RPMI7951 (cell line): Measurements from ENCODE around the gene SHISA9. TPM values are rescaled to one million over a fixed set of nuclear protein-coding genes. Genes with fewer than 3 reads are reported as not detected.

ENCODE experiments used
- DNase-seq: peaks from one replicate; pipeline ENCODE4 v3.0.0-alpha.2; 2012; ENCODE audit warnings: low read depth
- total RNA-seq: library from RNA; depleted of rRNA; stranded (reverse); fragments of >200 nt; shearing (Covaris generic); gene quantifications from 2 replicates; pipeline ENCODE4 v1.2.3, GENCODE V29; 2014

The SHISA9 gene
- total RNA-seq, 1 experiment from 2014 or later, result 0.12 TPM

DNA sequence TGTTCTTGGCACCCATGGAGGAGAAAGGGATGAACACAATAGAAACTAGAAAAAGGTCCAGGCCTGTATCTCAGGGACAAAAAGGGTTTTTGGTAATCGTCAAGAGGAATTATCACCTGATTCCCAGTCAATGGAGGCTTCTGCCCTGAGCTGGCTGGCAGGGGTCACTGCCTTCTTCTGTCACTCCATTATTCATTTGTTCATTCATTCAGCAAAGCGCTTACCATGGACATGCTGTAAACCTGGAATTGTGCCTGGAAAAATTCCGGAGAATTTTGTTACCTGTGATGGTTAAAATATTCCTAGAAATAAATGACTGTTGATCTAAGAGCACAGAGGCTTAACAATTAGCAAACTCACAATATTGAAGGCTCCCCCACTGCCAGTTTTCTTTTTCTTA is 212.3 kb downstream of the SHISA9 start:
- DNase-seq, result no peak

DNA sequence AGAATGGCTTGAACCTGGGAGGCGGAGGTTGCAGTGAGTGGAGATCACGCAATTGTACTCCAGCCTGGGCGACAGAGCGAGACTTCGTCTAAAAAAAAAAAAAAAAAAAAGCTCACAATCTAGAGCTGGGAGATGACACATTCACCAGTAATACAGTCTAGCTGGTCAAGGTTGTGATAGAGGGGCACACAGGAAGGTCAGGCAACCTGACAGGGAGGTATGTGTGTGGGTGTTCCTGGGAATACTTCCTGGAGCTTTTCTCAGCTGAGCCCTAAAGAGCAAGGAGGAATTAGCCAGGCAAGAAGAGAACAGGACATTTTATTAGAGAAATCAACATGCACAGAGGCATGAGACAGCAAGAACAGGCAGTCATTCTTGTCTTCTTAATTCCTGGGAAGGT is 216.7 kb downstream of the SHISA9 start:
- DNase-seq, result no peak

DNA sequence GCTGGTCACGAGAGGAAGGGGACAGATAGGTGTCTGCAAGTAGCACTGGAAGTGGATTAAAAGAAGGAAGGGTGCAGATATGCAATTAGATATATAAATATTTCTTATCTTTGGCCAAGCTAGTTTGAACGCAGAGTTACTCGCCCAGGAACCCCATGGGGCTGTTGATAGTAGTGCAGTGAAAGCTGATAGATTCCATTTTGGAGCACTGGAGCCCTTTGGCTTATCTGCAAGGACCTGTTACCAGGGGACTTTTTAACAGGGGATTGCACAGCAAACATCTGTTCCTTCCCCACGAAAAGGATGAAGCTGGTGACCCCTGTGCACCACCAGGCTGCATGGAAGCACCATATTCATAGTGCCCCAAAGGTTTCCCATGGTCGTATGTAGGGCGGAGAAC is 218.7 kb downstream of the SHISA9 start:
- DNase-seq, result no peak

DNA sequence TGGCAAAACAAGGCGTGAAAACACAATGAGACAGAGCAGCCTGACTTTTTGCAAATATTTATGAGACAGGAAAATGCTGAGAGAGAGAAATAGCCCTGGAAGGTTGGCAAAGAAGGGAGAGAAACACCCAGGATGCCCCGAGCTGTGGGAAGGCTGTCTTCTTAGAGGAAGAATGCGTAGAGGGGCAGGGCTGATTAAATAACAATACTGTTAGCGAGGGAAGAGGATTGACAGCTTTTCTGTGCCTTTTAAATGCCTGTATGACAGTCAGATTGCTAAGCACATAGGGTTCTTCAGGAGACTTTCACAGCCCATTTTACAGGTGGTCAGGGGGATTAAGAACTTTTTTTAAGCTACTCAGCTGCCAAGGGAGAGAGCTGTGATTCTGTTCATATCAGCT is 219.2 kb downstream of the SHISA9 start:
- no peak for DNase-seq

DNA sequence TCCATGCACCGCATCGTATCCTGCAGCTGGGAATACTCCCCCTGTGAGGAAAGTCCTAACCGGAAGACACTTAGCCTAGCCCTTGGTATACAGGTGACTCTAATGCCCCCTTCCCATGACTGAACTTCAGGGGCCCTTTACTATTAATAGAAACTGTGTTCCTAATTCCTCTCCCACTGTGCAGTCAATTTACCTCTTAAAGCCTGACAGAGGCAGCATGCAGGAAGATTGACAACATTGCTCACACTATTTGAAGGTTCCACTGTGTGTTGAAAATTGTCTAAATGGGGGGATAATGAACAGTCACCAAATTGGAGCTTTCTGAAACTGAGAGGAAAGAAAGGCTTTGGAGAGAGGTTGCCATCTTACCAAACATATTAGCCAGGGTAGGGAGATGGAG is 222.6 kb downstream of the SHISA9 start:
- DNase-seq, result no peak

DNA sequence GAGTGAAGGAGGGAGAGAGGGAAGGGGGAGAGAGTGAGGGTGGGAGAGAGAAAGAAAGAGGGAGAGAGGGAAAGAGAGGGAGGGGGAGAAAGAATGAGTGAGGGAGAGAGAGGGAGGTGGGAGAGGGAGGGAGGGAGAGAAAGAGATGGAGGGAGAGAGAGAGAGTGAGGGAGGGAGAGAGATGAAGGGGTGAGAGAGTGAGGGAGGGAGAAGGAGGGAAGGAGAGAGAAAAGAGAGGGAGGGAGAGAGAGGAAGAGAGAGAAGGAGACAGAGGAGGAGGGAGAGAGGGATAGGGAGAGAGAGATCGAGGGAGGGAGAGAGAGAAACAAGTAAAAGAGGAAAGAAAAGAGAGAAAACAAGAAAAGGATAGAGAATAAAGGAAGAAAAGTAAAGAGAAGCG is 225.7 kb downstream of the SHISA9 start:
- DNase-seq, result no peak

DNA sequence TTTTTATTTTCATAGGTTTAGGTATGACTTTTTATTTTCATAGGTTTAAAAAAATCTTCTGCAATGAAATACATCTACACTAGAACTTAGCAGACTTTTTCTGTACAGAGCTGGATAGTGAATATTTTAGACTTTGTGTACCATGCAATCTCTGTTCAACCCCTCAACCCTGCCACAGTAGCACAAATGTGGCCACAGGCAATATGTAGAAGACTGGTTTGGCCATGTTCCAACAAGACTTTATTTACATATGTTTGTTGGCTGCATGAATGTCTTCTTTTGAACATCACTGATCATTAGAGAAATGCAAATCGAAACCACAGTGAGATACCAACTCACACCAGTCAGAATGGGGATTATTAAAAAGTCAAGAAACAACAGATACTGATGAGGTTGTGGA is 229.2 kb downstream of the SHISA9 start:
- no peak for DNase-seq

DNA sequence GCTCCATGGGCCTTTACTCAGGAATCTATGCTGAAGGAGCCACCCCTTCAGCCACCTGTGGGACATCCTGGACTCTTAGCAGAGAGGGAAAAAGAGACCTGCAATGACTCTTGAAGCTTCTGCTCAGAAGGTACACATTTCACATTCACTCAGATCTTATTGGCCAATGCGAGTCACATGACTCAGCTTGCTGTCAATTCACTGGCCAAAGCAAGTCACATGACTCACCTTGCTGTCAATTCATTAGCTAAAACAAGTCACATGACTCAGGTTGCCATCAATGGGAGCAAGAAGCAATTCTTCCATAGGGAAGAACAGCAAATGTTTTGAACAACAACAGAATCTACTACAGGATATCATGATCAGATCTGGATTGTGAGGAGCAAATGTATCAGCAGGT is 233.4 kb downstream of the SHISA9 start:
- no peak for DNase-seq

DNA sequence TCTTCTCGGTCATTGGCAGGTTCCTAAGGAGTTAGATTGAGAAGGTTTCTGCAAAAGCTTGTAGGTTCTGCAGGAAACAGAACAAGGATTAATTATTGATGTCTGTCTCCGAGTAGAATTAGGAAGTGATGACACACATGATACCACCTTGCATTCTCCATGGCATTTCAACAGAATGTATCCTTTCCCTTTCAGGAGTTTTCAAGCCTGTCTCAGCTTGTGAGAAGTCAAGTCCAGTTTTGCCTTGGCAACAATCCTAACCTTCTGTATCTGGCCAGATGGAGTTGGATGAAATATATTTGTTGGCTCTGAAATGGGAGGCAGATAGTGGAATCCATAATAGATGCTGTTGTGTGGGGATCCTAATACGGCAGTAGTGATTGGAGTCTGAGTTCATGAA is 235.5 kb downstream of the SHISA9 start:
- DNase-seq, result no peak

DNA sequence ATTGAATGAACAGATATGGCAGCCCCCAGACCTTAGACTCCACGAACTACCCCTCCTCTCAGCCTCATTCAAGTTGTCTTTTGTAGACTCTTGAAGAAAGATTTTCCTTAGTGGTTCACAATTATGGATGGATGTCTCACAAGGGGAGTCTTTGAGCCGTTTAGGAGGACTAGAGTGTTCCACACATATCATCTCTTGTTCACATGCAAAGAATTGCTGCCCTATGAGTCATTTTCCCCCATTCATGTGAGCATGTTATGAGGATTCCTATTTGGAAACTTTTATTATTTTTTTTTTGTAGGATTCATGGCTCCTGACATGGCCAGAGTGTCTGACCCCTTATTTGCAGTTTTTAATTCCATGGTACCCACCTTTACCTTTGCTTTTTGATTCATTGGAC is 237.1 kb downstream of the SHISA9 start:
- peak; percentile 38 for DNase-seq

DNA sequence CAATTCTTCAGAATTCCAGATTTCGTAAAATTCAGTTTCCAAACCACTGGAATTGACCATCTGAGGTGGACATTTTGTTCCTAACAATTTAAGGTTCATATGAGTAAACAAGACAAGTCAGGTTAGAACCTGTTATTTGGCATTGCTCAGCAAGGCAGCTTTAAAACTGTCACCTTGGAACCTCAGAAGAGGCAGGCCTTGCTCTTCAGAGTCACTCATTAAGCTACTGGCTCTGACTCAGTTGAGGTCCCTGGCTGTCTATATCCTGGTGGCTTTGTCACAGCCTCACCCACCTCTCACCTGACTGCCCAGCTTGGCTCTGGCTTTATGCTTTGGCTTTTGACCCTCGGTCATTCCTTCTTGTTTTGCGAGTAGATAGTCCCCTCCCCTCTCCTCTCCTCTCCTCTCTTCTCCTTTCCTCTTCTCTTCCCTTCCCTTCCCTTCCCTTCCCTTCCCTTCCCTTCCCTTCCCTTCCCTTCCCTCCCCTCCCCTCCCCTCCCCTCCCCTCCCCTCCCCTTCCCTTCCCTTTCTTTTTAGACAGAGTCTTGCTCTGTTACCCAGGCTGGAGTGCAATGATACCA is 238.4 kb downstream of the SHISA9 start:
- DNase-seq, result no peak

DNA sequence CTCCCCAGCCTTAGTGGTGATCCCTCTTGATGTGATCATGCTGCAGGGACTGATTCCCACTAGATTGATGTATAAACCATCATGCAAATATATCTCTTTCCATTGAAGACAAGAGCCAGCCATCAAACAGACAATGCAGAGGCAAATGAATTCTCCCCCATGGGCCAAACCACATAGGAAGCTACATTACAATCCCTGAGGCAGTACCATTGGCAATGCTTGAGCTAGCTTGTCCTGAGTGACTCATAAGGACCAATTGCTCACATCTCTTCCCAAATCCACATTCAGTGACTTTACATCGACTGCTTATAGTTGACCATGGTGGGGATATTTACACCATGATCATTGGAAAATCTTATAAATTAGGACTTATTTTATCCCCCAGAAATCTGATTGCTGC is 242.2 kb downstream of the SHISA9 start:
- peak; percentile 65 for DNase-seq

DNA sequence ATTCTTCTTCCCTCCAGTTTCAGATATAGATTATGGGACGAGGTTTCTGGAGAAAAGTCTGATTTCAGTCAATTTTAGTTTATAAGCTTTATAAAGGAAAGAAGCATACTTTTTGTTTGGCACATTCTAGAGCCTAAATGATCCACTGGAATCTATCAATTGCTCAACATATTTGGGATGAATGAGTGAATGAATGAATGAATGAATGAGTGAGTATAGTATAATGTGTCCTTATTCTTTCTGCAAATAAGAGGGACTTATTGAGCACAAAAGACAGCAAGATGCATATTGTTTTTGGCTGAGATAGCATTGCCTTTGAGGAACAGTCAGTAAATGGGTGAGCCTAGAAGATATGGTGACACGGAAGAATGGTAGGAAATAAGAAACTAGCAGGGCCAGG is 245.4 kb downstream of the SHISA9 start:
- DNase-seq, result no peak

DNA sequence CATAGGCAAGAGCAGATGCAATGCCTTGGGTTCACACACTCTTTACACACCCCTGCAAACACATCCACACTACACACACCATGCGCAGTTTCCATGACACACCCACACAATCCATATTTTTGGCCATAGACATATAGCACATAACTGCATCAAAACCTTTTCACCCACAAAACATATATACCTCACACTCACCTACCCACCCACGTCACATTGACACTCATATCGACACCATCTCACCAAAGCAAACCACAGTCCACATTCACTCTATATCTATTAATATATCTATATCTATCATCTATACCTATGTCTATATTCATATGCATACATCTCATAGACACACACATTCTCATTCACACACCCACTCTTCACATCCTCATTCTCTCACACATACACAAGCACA is 246.9 kb downstream of the SHISA9 start:
- no peak for DNase-seq

DNA sequence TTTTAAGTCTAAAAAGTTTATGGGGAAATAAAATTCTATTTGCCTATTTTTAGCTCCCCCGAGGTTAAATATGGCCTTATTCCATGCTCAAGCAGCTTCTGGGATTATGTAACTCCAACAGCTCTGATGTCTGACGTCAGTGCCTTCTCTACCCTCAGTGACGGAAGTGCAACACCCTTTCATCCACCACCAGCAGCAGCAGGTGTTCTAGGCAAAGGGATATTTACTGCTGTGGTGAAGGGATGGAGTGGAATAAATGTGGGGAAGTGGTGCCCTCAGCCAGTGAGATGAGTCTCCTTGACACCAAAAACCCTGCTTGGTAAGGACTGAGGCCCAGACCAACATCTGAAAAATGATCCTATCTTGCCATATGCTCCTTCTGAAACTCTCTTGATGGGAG is 247.4 kb downstream of the SHISA9 start:
- no peak for DNase-seq

DNA sequence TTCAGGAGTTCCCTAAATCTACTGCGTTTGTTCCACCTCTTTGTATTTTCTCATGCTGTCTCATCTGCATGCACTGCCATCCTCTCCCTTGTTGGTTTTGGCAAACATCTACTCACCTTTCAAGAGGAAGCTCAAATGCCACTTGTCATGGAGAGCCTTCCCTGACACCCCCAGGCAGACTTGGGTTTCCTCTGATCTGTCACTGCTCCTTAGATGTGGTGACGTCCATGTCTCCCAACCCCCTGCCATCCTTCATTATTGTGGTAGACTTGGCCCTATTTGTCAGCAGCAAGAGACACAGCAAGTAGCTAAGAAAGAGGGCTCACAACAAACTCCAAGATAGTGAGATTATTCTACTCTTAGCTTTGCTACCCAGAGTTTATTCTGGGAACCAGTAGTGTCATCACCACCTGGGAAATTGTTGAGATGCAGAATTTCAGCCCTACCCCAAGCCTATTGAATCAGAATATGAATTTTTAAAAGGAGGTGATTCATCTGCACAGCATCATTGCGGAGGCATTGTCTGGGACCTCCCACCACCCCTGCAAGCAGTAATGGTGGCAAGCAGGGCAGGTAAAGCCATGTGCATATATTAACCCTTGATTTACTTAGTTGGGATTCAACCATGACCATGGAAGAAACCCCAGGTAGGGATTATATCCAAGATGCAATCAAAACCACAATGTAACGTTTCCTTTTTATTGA is 248.9 kb downstream of the SHISA9 start:
- DNase-seq, result no peak

DNA sequence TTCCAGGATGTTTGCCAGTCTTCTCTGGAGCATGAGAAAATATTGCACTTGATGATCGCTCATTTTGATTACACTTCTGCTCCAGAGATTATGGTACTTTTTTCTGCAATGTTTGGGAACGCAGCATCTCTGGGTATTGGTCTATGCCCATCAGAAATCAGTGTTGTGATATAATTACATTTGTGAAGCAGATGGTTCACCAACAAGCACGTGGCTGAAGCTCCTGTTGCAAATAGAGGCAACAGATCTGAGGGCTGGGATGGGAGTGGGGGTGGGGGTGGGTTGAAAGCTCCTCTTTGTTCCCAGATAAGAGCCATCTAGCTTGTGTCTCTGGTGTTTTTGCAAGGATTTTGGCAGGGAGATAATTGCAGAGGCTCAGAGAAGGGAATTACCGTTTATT is 252.3 kb downstream of the SHISA9 start:
- no peak for DNase-seq

DNA sequence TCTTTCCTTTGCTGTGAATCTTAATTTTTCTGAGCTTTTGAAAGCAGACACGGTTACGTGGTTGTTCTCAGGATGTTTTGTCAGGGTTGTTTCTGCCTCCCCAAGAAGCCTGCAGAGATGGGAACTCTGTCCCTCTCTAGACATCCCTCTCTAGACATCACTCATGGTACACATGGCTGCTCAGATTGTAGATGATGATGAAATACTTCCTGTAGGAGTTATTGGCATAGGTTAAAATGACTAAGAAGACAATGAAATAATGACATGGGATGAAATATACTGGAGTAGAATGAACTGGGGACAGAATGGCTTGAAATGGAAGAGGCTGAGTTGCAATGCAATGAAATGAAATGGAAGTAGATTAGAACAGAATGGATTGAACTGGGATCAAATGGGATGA is 253.4 kb downstream of the SHISA9 start:
- no peak for DNase-seq

DNA sequence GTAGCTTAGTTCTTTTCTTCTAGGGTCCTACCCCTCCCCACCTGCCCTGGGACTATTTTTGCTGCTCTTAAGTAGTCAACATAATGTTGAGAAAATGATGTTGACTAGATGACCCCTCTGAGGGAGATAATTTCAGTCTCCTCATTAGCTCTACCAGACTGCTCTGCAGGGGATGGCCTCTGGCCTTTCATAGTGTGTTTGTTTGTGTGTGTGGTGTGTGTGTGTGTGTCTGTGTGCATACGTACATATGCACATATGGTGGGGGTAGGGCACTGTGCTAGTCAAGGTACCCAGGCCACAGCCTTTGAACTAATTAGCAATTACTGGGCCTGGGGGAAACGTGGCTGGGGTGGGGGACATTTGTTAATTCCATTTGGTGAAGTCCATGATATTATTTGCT is 254.0 kb downstream of the SHISA9 start:
- no peak for DNase-seq

DNA sequence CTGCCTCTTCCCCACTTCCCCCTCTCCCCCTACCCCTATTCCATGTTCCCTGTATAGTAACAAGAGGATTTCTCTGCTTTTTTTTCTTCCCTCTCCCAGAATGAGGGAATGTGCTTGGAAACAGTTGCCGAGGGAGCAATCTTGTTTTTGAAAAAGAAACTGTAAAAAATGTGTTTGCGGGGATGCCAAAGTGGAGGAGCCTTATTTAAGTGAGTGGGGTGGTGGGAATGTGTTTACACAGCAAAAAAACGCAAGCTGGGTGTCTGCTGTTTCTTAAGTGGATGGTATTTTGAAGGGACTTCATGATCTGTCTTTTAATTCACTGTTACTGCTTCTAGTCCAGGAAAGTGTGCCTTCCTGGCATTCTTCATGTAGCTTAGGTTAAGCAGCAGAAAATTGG is 254.4 kb downstream of the SHISA9 start:
- DNase-seq, result no peak

DNA sequence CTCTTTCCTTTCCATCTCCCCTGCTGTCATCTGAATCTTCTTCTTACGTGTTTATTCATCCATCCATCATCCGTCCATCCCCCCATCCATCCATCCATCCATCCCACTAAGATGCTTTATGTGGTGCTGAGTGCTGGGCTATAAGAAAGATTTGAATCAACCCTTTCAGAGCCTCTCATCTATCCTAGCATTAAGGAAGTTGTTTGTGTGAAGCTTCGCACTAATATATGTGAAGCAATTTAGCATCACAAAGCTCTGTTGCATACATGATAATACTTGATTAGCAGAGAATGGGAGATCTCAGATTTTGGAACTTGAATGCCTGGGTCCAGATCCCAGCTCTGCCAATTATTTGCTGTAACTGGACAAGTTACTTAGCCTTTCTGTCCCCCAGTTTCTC is 255.7 kb downstream of the SHISA9 start:
- DNase-seq, result no peak

DNA sequence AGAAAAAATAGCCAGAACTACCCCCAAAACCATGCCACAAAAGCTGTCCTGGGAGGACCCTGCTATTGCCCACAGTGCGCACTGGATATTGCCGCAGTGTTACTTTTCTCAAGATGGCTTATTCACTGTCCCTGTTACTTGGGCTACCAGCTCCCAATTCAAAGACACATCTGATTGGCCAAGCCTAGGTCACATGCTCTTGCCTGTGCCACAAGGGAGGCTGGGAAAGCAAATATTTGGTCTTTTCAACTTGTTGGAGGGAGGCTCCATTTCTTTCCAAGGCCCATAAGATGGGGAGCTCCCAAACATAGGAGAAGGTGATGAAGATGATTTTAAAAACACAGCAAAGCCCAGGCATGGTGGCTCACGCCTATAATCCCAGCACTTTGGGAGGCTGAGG is 257.0 kb downstream of the SHISA9 start:
- peak; percentile 17 for DNase-seq

DNA sequence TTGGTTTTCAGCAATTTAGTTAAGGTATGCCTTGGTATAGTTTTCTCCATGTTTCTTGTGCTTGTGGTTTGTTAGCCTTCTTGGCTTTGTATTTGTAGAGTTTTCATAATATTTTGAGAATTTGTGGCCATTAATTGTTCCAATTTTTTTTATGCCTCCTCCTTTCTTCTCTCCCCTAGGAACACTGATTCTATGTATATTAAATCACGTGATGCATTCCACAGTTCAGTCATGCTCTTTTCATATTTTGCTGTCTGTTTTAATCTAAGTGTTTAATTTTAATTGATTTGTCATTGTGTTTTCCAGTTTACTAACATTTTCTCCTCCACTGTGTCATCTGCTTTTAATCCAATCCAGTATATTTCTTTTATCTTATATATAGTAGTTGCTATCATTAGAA is 263.6 kb downstream of the SHISA9 start:
- DNase-seq, result no peak

DNA sequence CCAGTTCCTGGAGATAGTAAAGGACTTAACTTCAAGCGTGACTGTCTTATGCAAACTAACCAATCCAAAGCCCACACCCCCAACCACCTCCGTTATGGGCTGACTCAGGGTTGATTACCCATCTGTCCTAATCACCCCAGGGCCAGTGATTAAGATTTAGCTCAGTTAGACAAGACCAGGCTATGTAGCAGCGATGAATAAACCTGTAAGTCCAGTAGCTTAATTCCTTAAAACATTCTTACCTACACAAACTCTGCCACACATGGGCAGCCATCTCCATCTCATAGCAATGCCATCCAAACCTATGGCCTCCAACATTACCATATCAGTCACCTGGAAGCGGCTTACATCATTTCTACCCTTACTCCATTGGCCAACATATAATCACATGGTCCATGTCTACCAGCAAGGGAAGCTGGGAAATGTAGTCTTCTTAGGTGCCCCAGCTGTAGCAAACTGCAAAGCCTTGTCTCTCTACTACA is 266.7 kb downstream of the SHISA9 start:
- peak; percentile 3 for DNase-seq
